Measurements from ENCODE around the gene C3orf85.

DNA sequence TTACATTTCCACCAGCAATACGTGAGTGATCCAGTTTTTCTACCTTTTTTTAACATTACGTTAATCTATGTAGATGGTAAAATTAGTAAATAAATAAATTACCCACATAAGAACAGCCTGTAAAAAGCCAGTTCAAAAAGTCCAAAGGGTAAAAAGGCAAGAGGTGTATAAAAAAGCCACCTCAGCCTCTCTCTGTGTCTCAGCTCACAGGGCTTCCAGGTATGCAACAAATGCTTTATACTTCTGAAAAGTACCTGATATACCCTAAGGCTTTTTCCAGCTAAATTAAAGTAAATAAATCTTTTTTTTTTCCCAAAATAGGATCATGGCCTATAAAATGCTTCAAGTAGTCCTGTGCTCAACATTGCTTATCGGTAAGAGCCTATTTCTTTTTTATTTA lies at the start of gene C3orf85:
- TF ChIP-seq CTCF (IDR thresholded peaks at IDR 0.05; ENCODE audit: insufficient read depth, low read length, poor library complexity, severe bottlenecking) (no peak), EZH2phosphoT487 (conservative IDR thresholded peaks at IDR 0.05; ENCODE audit: low read length) (no peak)

Data from SU-DHL-6 (cell line).